Fibroblast of lung (primary cell): ENCODE measurements around the gene LKAAEAR1. TPM values are rescaled to one million over a fixed set of nuclear protein-coding genes. Genes with fewer than 3 reads are reported as not detected.

Source experiments
- DNase-seq, 2 donors: peaks; one replicate each; pipeline versions ENCODE4 v3.0.0 to v3.0.0-alpha.2; 2010; ENCODE audit warnings: low read depth in 2 of 2
- H2AFZ ChIP-seq: 2 replicates; pipeline ENCODE4 v1.5.1; 2012; ENCODE audit warnings: low read length, control low read depth, inconsistent platforms
- H3K27ac ChIP-seq: 2 replicates; pipeline ENCODE4 v1.5.1; 2011; ENCODE audit warnings: low read length, control low read depth; ENCODE audit not compliant: insufficient read depth
- H3K27me3 ChIP-seq: 2 replicates; pipeline ENCODE4 v1.5.1; 2011; ENCODE audit warnings: mild to moderate bottlenecking, low read length; ENCODE audit not compliant: control insufficient read depth, insufficient read depth
- H3K36me3 ChIP-seq: 2 replicates; pipeline ENCODE4 v1.5.1; 2011; ENCODE audit warnings: low read length; ENCODE audit not compliant: control insufficient read depth, insufficient read depth
- H3K4me1 ChIP-seq: 2 replicates; pipeline ENCODE4 v1.5.1; 2011; ENCODE audit warnings: low read length; ENCODE audit not compliant: control insufficient read depth, insufficient read depth; ENCODE audit errors: extremely low read depth
- H3K4me2 ChIP-seq: 2 replicates; pipeline ENCODE4 v1.5.1; 2011; ENCODE audit warnings: low read length, control low read depth; ENCODE audit not compliant: insufficient read depth; ENCODE audit errors: extremely low read depth
- H3K4me3 ChIP-seq, 4 experiments: fragments of 200-600 bp in 1 of 4; sonication (generic) in 1 of 4; replicated peaks in 1 of 4; 2 replicates each; pipeline ENCODE4 v1.5.1; 2011 to 2016; ENCODE audit warnings: low read length in 4 of 4, low read depth in 3 of 4, mild to moderate bottlenecking in 3 of 4, control low read depth in 2 of 4, inconsistent platforms in 1 of 4, mixed read lengths in 1 of 4; ENCODE audit not compliant: insufficient read depth in 1 of 4; ENCODE audit errors: control extremely low read depth in 1 of 4
- H3K79me2 ChIP-seq: 2 replicates; pipeline ENCODE4 v1.5.1; 2012; ENCODE audit warnings: mild to moderate bottlenecking, low read length, inconsistent platforms; ENCODE audit not compliant: control insufficient read depth, insufficient read depth
- H3K9ac ChIP-seq: 2 replicates; pipeline ENCODE4 v1.5.1; 2011; ENCODE audit warnings: mild to moderate bottlenecking, low read length, control low read depth; ENCODE audit not compliant: insufficient read depth
- H3K9me3 ChIP-seq: 2 replicates; pipeline ENCODE4 v1.5.1; 2012; ENCODE audit warnings: low read depth, low read length; ENCODE audit not compliant: control insufficient read depth, insufficient read depth
- H4K20me1 ChIP-seq: 2 replicates; pipeline ENCODE4 v1.5.1; 2011; ENCODE audit warnings: low read length; ENCODE audit not compliant: control insufficient read depth, insufficient read depth; ENCODE audit errors: extremely low read depth
- CTCF ChIP-seq, 2 donors: IDR thresholded peaks in 1 of 2; conservative IDR thresholded peaks in 1 of 2; 1 replicate in 1 of 2; 2 replicates in 1 of 2; pipeline ENCODE4 v1.5.1; 2011 to 2012; ENCODE audit warnings: low read length in 2 of 2, control low read depth in 1 of 2, inconsistent platforms in 1 of 2, low read depth in 1 of 2, mild to moderate bottlenecking in 1 of 2
- EZH2 ChIP-seq: IDR thresholded peaks from 2 replicates; pipeline ENCODE4 v1.5.1; 2012; ENCODE audit warnings: low read length, control low read depth, mild to moderate bottlenecking; ENCODE audit errors: missing control alignments
- polyA plus RNA-seq, 2 donors: library from polyadenylated mRNA; depleted of rRNA in 1 of 2; stranded (reverse) in 1 of 2; unstranded in 1 of 2; fragments of >200 nt; gene quantifications; 2 replicates each; pipeline ENCODE4 v1.2.1, GENCODE V29; 2011 to 2012; ENCODE audit warnings: missing spikeins in 1 of 2
- total RNA-seq: library from RNA; depleted of rRNA; stranded (reverse); fragments of >200 nt; gene quantifications from 2 replicates; pipeline ENCODE4 v1.2.1, GENCODE V29; 2014

The LKAAEAR1 gene
- total and polyA plus RNA-seq, 2 donors (not counting 1 experiment from before 2014, with no cell fraction given) = not detected

- H3K27me3 ChIP-seq = peaks cover 24% of the 10 kb centered on the region
- H2AFZ ChIP-seq = no peak overlapping the region
- H3K27ac ChIP-seq = no peak overlapping the region
- peaks cover 10% of the 10 kb centered on the region for H3K4me1 ChIP-seq
- H3K4me3 ChIP-seq = peak overlapping the region in 1 of 4 experiments; percentile 36
- H4K20me1 ChIP-seq = no peaks in the 10 kb centered on the region
- no peak overlapping the region for H3K9ac ChIP-seq
- no peak for DNase-seq
- H3K9me3 ChIP-seq = no peaks in the 10 kb centered on the region
- TF ChIP-seq CTCF (conservative IDR thresholded peaks at IDR 0.05 in 1 of 2, IDR thresholded peaks at IDR 0.05 in 1 of 2; ENCODE audit: low read depth in 1 of 2, low read length in 2 of 2) = no peak
- TF ChIP-seq EZH2 = no peak
- H3K79me2 ChIP-seq = no peaks in the 10 kb centered on the region
- H3K4me2 ChIP-seq = peak overlapping the region; percentile 70
- no peaks in the 10 kb centered on the region for H3K36me3 ChIP-seq
Measured at GRCh38 chr20:64082820-64083377, 1.3 kb downstream of the LKAAEAR1 start.

GRCh38 chr20:64082126-64082731 is 2.0 kb downstream of the LKAAEAR1 start:
- Histone ChIP-seq H3K79me2 (no peaks in the 10 kb centered on the region), H3K4me3 (no peak overlapping the region), H3K4me2 (no peak overlapping the region), H3K9me3 (no peaks in the 10 kb centered on the region), H3K27ac (no peak overlapping the region), H3K4me1 (peaks cover 10% of the 10 kb centered on the region), H2AFZ (no peak overlapping the region), H4K20me1 (no peaks in the 10 kb centered on the region), H3K36me3 (no peaks in the 10 kb centered on the region), H3K27me3 (peaks cover 24% of the 10 kb centered on the region), H3K9ac (no peak overlapping the region)
- no peak for DNase-seq
- no peak for TF ChIP-seq CTCF (conservative IDR thresholded peaks at IDR 0.05 in 1 of 2, IDR thresholded peaks at IDR 0.05 in 1 of 2; ENCODE audit: low read depth in 1 of 2, low read length in 2 of 2)
- no peak for TF ChIP-seq EZH2

DNA sequence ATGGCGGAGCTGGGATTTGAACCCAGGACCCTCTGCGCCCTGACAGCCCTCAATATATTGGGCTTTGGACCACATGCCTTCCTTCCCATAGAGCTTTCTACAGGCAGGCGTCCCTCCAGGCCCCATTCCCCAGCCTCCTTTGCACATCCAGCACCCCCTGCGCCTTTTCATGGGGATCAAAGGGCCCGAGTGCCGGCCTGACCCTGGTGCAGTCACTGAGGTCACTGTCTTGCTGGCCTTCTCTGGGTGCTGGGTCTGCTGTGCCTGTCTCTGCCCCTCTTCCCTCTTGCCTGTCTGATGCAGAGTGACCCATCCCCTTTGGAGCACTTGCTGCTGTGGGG is 2.6 kb downstream of the LKAAEAR1 start:
- DNase-seq = no peak
- Histone ChIP-seq H3K27me3 (peaks cover 24% of the 10 kb centered on the region), H3K36me3 (no peaks in the 10 kb centered on the region), H3K9ac (no peak overlapping the region), H4K20me1 (no peaks in the 10 kb centered on the region), H3K4me3 (no peak overlapping the region), H3K4me1 (peaks cover 10% of the 10 kb centered on the region), H3K79me2 (no peaks in the 10 kb centered on the region), H3K27ac (no peak overlapping the region), H3K4me2 (no peak overlapping the region), H2AFZ (no peak overlapping the region), H3K9me3 (no peaks in the 10 kb centered on the region)
- no peak for TF ChIP-seq CTCF (conservative IDR thresholded peaks at IDR 0.05 in 1 of 2, IDR thresholded peaks at IDR 0.05 in 1 of 2; ENCODE audit: low read depth in 1 of 2, low read length in 2 of 2)
- TF ChIP-seq EZH2 = no peak
